Mesothelial cell of epicardium (in vitro differentiated cells): ENCODE data around the gene AAR2. TPM values are rescaled to one million over a fixed set of nuclear protein-coding genes. Genes with fewer than 3 reads are reported as not detected.

Experiments used
- DNase-seq, 2 experiments: peaks; one replicate each; pipeline ENCODE4 v3.0.0; 2021; ENCODE audit warnings: low spot score in 2 of 2; ENCODE audit not compliant: unreplicated experiment in 2 of 2
- H3K27ac Mint-ChIP-seq: 2 replicates; pipeline ENCODE4 v1.8.0; 2021; ENCODE audit warnings: mixed read lengths
- H3K27me3 Mint-ChIP-seq: 2 replicates; pipeline ENCODE4 v1.8.0; 2021; ENCODE audit warnings: low read depth, mixed read lengths
- H3K36me3 Mint-ChIP-seq: 2 replicates; pipeline ENCODE4 v1.8.0; 2021; ENCODE audit warnings: mixed read lengths
- H3K4me1 Mint-ChIP-seq: 2 replicates; pipeline ENCODE4 v1.8.0; 2021; ENCODE audit warnings: mixed read lengths
- H3K4me3 Mint-ChIP-seq: 2 replicates; pipeline ENCODE4 v1.8.0; 2021; ENCODE audit warnings: mild to moderate bottlenecking, moderate library complexity, mixed read lengths
- H3K9me3 Mint-ChIP-seq: 2 replicates; pipeline ENCODE4 v1.8.0; 2021; ENCODE audit warnings: mixed read lengths
- total RNA-seq: library from RNA; stranded (reverse); gene quantifications from 3 replicates; pipeline ENCODE4 v1.2.1, GENCODE V29; 2021
- TF ChIP-seq, protein P1 (sequence below): fragments of 200-600 bp; sonication (generic); IDR thresholded peaks from one replicate; pipeline ENCODE4 v1.5.0; 2021; ENCODE audit warnings: antibody characterized with exemption; ENCODE audit not compliant: unreplicated experiment

AAR2 gene
- total RNA-seq, 1 donor from 2014 or later: 30.6 TPM

DNA sequence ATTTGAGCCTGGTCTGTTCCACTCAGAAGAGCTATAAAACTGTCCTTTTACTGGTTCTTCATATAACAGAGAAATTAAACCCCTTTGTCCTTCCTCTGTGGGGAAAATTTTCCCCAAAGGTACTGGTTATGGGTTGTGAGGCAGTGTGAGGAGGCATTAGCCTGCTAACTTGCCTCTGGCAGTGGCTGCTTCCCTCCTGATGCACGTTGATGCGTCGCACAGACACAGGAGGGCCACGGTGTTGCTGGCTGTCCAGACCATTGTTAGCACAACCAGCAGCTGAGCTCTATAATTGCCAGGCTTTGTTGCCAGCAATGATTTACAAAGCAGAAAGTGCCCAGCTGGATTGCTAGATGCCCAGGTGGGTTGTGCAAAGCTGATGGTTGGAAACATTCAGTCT lies 10.1 kb downstream of the AAR2 start:
- no peak for DNase-seq
- TF ChIP-seq, protein P1, sequence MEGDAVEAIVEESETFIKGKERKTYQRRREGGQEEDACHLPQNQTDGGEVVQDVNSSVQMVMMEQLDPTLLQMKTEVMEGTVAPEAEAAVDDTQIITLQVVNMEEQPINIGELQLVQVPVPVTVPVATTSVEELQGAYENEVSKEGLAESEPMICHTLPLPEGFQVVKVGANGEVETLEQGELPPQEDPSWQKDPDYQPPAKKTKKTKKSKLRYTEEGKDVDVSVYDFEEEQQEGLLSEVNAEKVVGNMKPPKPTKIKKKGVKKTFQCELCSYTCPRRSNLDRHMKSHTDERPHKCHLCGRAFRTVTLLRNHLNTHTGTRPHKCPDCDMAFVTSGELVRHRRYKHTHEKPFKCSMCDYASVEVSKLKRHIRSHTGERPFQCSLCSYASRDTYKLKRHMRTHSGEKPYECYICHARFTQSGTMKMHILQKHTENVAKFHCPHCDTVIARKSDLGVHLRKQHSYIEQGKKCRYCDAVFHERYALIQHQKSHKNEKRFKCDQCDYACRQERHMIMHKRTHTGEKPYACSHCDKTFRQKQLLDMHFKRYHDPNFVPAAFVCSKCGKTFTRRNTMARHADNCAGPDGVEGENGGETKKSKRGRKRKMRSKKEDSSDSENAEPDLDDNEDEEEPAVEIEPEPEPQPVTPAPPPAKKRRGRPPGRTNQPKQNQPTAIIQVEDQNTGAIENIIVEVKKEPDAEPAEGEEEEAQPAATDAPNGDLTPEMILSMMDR: no peak
- H3K4me3 Mint-ChIP-seq: no peak overlapping the region
- H3K4me1 Mint-ChIP-seq: no peaks in the 10 kb centered on the region
- peaks cover 29% of the 10 kb centered on the region for H3K36me3 Mint-ChIP-seq
- no peaks in the 10 kb centered on the region for H3K9me3 Mint-ChIP-seq
- no peak overlapping the region for H3K27ac Mint-ChIP-seq
- H3K27me3 Mint-ChIP-seq: no peaks in the 10 kb centered on the region

DNA sequence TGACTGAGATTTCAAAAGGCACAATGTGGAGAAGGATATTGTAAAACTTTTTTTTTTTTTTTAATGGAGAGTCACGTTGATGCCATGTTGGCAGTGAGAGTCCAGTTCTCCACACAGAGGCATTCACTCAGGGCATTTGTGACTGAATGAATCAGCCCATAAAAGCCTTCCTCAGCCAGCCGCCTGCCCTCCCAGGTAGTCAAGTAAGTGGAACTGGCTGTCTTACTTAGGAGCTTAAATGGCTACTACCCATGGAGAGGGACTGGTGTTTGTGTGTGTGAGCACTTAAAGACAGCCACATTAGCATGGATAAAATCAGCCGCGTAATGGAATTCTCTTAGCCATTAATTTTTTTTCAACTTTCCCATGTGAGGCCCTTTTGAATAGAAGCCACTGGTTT lies 12.6 kb downstream of the AAR2 start:
- DNase-seq: no peak
- Mint-ChIP-seq H3K27ac (no peak overlapping the region), H3K4me3 (no peak overlapping the region), H3K4me1 (no peaks in the 10 kb centered on the region), H3K36me3 (peaks cover 37% of the 10 kb centered on the region), H3K9me3 (no peaks in the 10 kb centered on the region), H3K27me3 (no peaks in the 10 kb centered on the region)
- TF ChIP-seq, protein P1: no peak

DNA sequence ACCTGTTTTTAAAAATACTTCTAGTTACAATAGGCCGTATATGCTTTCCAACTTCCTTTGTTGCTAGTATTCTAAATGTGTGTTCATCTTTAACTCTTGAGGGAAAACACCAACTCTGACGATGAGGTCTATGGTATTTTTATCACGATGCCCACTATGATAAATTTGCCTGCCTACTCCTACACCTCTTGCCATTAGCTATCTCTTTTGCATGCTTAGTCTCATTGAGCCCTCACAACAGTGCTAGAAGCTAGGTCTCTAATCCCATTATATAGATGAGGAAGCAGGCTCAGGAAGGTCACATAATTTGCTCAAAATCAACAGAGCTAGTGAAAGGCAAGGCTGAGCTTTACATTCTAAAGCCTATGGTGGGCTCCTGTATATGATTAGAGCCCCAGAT lies 13.2 kb downstream of the AAR2 start:
- Mint-ChIP-seq H3K27ac (no peak overlapping the region), H3K27me3 (no peaks in the 10 kb centered on the region), H3K9me3 (no peaks in the 10 kb centered on the region), H3K4me1 (no peaks in the 10 kb centered on the region), H3K4me3 (no peak overlapping the region), H3K36me3 (peaks cover 35% of the 10 kb centered on the region)
- TF ChIP-seq, protein P1: no peak
- no peak for DNase-seq

DNA sequence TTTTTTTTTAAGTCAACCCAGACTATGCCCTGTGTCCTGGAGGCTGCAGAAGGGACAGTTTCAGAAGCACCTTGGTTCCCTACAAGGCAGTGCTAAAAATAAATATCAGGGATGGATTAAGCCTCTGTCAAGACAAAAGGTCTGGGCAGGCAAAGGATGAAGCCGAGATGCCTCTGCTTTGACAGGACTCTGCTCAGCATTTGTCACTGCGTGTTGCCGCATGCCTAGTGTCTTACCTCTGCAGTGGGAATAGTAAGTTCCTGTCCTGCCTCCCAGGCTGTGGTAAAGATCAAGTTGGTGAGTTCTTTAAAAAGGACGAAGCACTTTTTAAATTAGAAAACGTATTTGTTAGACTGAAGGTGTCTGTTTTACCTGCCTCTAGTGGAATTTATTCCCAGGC lies 15.1 kb downstream of the AAR2 start:
- no peaks in the 10 kb centered on the region for H3K27me3 Mint-ChIP-seq
- peaks cover 32% of the 10 kb centered on the region for H3K36me3 Mint-ChIP-seq
- no peak for DNase-seq
- no peak overlapping the region for H3K4me3 Mint-ChIP-seq
- TF ChIP-seq, protein P1: no peak
- no peaks in the 10 kb centered on the region for H3K9me3 Mint-ChIP-seq
- H3K27ac Mint-ChIP-seq: no peak overlapping the region
- no peaks in the 10 kb centered on the region for H3K4me1 Mint-ChIP-seq

DNA sequence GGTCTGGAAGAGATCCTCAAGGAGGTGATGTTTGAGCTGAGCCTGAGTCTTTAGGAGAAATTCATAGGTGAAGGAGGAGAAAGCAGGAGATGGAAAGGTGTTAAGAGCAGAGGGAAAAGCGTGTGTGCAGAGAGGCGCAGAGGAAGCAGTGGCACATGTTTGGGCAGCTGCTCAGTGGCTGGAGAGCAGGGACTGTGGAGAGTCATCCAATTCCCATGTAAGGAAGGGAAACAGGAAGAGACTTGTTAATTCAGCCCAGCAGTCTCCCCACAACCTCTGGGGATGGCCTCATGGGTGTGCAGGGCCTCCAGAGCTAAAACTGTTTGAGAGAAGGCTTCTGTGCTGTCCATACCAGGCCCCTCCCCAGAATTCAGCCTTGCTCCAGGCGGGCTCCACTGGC lies 16.2 kb downstream of the AAR2 start:
- H3K4me1 Mint-ChIP-seq: no peaks in the 10 kb centered on the region
- H3K4me3 Mint-ChIP-seq: no peak overlapping the region
- DNase-seq: no peak
- H3K27ac Mint-ChIP-seq: no peak overlapping the region
- TF ChIP-seq, protein P1: no peak
- no peaks in the 10 kb centered on the region for H3K9me3 Mint-ChIP-seq
- no peaks in the 10 kb centered on the region for H3K27me3 Mint-ChIP-seq
- H3K36me3 Mint-ChIP-seq: peaks cover 37% of the 10 kb centered on the region

DNA sequence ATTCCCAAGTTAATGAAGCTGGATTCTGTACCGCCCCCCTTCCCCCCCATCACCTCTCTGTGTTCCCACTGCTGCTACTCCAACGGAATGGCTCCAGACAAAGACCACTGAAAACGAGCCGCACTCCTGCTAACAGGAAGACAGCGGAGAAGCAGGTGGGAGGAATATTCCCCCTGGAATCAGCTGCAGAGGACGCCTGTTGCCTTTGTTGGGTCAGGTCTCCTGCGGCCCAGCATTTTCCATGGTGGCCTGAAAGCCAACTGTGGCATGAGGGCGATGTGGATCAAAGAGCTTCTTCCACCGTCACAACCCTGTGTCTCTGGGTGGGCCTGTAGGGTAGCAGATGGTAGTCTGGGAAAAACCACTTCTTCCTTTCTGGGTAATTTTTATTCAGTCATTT lies 16.8 kb downstream of the AAR2 start:
- Mint-ChIP-seq H3K4me1 (no peaks in the 10 kb centered on the region), H3K27ac (no peak overlapping the region), H3K27me3 (no peaks in the 10 kb centered on the region), H3K9me3 (no peaks in the 10 kb centered on the region), H3K36me3 (peaks cover 34% of the 10 kb centered on the region), H3K4me3 (no peak overlapping the region)
- TF ChIP-seq, protein P1: no peak
- DNase-seq: no peak
